ENCODE measurements around the gene GALNTL6. TPM values are rescaled to one million over a fixed set of nuclear protein-coding genes. Genes with fewer than 3 reads are reported as not detected.

GALNTL6 gene
- total and polyA plus RNA-seq, 9 of the 15 experiments (the other 6 are each of a cell fraction or from before 2014, with no cell fraction given): 0.18 to 0.50 (median 0.29) TPM

DNA sequence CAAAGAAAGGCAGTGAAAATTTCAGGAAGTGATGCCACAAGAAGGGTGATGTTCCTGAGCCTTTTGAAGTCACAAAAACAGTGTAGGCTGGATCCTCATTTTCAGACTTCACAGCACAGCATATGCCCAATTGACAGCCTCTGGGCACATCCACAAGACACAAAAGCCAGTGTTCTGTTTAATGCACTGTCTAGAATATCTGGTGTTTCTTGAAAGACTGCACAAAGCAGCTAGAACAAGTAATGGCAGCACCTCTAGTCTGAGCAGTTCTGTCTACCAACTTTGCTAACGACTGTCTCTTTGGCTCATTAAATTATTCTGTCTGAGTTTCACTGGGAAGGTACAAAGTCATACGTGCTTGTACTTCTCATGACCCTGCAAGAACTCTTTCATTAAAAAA is 938.3 kb downstream of the GALNTL6 start (continued):
- TF ChIP-seq, protein P1, sequence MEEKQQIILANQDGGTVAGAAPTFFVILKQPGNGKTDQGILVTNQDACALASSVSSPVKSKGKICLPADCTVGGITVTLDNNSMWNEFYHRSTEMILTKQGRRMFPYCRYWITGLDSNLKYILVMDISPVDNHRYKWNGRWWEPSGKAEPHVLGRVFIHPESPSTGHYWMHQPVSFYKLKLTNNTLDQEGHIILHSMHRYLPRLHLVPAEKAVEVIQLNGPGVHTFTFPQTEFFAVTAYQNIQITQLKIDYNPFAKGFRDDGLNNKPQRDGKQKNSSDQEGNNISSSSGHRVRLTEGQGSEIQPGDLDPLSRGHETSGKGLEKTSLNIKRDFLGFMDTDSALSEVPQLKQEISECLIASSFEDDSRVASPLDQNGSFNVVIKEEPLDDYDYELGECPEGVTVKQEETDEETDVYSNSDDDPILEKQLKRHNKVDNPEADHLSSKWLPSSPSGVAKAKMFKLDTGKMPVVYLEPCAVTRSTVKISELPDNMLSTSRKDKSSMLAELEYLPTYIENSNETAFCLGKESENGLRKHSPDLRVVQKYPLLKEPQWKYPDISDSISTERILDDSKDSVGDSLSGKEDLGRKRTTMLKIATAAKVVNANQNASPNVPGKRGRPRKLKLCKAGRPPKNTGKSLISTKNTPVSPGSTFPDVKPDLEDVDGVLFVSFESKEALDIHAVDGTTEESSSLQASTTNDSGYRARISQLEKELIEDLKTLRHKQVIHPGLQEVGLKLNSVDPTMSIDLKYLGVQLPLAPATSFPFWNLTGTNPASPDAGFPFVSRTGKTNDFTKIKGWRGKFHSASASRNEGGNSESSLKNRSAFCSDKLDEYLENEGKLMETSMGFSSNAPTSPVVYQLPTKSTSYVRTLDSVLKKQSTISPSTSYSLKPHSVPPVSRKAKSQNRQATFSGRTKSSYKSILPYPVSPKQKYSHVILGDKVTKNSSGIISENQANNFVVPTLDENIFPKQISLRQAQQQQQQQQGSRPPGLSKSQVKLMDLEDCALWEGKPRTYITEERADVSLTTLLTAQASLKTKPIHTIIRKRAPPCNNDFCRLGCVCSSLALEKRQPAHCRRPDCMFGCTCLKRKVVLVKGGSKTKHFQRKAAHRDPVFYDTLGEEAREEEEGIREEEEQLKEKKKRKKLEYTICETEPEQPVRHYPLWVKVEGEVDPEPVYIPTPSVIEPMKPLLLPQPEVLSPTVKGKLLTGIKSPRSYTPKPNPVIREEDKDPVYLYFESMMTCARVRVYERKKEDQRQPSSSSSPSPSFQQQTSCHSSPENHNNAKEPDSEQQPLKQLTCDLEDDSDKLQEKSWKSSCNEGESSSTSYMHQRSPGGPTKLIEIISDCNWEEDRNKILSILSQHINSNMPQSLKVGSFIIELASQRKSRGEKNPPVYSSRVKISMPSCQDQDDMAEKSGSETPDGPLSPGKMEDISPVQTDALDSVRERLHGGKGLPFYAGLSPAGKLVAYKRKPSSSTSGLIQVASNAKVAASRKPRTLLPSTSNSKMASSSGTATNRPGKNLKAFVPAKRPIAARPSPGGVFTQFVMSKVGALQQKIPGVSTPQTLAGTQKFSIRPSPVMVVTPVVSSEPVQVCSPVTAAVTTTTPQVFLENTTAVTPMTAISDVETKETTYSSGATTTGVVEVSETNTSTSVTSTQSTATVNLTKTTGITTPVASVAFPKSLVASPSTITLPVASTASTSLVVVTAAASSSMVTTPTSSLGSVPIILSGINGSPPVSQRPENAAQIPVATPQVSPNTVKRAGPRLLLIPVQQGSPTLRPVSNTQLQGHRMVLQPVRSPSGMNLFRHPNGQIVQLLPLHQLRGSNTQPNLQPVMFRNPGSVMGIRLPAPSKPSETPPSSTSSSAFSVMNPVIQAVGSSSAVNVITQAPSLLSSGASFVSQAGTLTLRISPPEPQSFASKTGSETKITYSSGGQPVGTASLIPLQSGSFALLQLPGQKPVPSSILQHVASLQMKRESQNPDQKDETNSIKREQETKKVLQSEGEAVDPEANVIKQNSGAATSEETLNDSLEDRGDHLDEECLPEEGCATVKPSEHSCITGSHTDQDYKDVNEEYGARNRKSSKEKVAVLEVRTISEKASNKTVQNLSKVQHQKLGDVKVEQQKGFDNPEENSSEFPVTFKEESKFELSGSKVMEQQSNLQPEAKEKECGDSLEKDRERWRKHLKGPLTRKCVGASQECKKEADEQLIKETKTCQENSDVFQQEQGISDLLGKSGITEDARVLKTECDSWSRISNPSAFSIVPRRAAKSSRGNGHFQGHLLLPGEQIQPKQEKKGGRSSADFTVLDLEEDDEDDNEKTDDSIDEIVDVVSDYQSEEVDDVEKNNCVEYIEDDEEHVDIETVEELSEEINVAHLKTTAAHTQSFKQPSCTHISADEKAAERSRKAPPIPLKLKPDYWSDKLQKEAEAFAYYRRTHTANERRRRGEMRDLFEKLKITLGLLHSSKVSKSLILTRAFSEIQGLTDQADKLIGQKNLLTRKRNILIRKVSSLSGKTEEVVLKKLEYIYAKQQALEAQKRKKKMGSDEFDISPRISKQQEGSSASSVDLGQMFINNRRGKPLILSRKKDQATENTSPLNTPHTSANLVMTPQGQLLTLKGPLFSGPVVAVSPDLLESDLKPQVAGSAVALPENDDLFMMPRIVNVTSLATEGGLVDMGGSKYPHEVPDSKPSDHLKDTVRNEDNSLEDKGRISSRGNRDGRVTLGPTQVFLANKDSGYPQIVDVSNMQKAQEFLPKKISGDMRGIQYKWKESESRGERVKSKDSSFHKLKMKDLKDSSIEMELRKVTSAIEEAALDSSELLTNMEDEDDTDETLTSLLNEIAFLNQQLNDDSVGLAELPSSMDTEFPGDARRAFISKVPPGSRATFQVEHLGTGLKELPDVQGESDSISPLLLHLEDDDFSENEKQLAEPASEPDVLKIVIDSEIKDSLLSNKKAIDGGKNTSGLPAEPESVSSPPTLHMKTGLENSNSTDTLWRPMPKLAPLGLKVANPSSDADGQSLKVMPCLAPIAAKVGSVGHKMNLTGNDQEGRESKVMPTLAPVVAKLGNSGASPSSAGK (IDR thresholded peaks at IDR 0.05): no peak
- no peak for TF ChIP-seq RBM34 (IDR thresholded peaks at IDR 0.05; ENCODE audit: borderline replicate concordance, insufficient read depth, low read length)
- TF ChIP-seq MBD2 (IDR thresholded peaks at IDR 0.05; ENCODE audit: borderline replicate concordance, low read depth): no peak
- no peak for TF ChIP-seq LCOR (CRISPR knock-in tag; IDR thresholded peaks at IDR 0.05)
- no peak for TF ChIP-seq KDM2B (CRISPR knock-in tag; IDR thresholded peaks at IDR 0.05)
- TF ChIP-seq SMARCB1 (IDR thresholded peaks at IDR 0.05; ENCODE audit: insufficient read length, low read depth): no peak
- no peak for TF ChIP-seq TOE1 (IDR thresholded peaks at IDR 0.05; ENCODE audit: borderline replicate concordance)
- no peak for TF ChIP-seq TOE1 (CRISPR knock-in tag; IDR thresholded peaks at IDR 0.05; ENCODE audit: borderline replicate concordance, low read depth)
- no peak for TF ChIP-seq FOS (IDR thresholded peaks at IDR 0.05; ENCODE audit: extremely low read depth, insufficient read length)

Measured in K562 (cell line).